ENCODE measurements around the gene CARS2.

DNA sequence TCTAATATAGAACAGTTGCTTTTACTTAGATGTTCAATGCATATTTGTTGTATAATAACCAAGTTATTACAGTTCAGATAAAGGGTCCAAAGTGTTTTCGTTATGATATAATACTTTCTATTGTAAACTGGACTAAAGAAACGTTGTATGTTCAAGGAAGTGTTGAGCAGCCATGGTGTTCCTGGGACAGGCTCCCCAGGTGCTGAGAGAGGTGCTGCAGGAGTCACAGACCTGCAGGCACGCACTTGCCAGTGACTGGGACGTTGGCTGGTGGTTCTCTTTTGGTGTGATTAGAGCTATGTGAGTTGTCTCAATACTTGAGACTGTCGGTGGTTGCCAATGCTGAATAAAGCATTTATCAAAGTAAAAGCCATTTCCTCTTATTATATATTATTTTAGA, 17.1 kb upstream of the CARS2 start:
- TF ChIP-seq MAFK (IDR thresholded peaks at IDR 0.05; ENCODE audit: partially characterized antibody) (no peak), JUN (IDR thresholded peaks at IDR 0.05) (no peak), EP300 (IDR thresholded peaks at IDR 0.05) (no peak), KDM5A (IDR thresholded peaks at IDR 0.05) (no peak), POLR2A (IDR thresholded peaks at IDR 0.05; ENCODE audit: low read length) (no peak), PHF8 (IDR thresholded peaks at IDR 0.05; ENCODE audit: borderline replicate concordance, low read depth) (no peak), EHF (CRISPR knock-in tag; IDR thresholded peaks at IDR 0.05) (no peak), RFX5 (IDR thresholded peaks at IDR 0.05) (no peak), JUNB (IDR thresholded peaks at IDR 0.05) (no peak)
- TF ChIP-seq, protein P1, sequence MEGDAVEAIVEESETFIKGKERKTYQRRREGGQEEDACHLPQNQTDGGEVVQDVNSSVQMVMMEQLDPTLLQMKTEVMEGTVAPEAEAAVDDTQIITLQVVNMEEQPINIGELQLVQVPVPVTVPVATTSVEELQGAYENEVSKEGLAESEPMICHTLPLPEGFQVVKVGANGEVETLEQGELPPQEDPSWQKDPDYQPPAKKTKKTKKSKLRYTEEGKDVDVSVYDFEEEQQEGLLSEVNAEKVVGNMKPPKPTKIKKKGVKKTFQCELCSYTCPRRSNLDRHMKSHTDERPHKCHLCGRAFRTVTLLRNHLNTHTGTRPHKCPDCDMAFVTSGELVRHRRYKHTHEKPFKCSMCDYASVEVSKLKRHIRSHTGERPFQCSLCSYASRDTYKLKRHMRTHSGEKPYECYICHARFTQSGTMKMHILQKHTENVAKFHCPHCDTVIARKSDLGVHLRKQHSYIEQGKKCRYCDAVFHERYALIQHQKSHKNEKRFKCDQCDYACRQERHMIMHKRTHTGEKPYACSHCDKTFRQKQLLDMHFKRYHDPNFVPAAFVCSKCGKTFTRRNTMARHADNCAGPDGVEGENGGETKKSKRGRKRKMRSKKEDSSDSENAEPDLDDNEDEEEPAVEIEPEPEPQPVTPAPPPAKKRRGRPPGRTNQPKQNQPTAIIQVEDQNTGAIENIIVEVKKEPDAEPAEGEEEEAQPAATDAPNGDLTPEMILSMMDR (IDR thresholded peaks at IDR 0.05), result no peak
- TF ChIP-seq, protein P2, sequence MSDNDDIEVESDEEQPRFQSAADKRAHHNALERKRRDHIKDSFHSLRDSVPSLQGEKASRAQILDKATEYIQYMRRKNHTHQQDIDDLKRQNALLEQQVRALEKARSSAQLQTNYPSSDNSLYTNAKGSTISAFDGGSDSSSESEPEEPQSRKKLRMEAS (IDR thresholded peaks at IDR 0.05), result no peak
